HUDEP-2 (cell line): Measurements from ENCODE around the gene PKNOX2.
A peak's percentile ranks its signal among the peaks of the same experiment; 100 is the strongest.

ENCODE experiments used
- DNase-seq, 76 experiments: peaks; one replicate each; lab custom pipeline; 2025; ENCODE audit not compliant: unreplicated experiment in 76 of 76; lab: John Stamatoyannopoulos, UW

Gene PKNOX2

DNA sequence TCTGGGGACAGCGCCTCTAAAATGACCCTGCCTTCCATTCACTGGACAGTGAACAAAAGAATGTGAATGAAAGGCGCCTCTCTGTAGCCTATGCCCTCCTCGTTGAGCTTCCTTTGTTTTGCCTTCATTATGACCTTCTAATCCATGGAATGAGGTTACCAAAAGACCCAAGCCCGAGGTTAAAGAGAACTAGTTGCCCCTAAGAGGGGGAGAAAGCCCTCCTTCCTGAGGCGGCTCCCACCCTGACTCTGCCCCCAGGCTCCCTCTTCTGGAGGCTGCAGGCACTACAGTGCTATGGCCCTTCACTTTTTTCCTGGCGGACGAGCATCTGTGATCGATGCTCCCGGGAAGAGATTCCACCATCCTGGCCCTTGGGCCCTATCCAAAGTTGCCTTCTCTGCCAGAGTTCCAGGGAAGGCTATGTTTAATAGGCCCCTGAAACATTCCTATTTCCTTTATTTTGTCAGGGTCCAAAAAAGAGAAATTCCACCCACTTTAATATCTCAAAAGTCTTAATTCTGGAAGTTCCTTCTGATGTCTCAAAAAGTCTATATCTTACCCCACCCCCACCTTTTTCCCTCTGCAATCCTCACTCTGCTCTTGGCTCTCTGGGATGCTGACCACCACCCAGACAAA is 184.2 kb downstream of the PKNOX2 start:
- DNase-seq, result peak in 26 of 76 experiments; percentile 2 to 33 (median 12)

DNA sequence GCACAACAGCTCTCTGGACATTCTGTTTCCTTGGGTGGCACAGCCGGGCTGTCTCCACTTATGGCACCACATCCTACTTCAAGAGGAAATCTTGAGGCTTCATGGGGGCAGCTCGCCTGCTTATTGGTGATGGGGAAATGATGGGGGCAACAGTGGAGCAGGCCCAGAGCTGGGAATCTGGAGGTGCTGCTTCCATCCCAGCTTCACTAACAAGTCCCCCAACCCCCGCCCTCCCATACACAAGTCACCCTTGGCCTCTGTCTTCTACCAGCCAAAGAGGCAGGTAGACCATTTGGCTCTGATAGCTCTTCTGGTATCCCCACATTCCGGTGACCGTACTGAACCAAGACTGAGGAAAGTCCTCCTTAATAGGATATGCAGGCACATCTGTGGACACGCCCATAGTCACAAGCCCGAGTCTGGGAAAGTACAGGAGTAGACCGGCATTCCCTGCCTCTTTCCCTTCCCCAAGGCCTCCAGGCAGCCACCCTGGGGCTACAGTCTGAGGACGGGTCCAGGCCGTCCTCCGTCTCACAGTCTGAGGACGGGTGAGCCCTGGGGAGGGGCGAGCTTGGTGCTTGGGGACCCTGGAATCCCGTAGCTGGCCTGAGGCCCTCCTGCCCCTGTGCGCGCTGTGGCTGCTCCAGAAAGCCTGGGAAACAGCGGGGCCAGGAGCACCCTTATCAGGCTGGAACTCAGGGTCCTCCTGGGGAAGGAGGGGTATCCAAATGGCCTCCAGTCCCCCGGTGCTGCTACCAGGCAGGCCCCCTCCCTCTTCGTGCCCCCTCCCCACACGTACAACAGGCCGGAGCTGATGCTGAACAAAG is 185.9 kb downstream of the PKNOX2 start:
- DNase-seq, result no peak

DNA sequence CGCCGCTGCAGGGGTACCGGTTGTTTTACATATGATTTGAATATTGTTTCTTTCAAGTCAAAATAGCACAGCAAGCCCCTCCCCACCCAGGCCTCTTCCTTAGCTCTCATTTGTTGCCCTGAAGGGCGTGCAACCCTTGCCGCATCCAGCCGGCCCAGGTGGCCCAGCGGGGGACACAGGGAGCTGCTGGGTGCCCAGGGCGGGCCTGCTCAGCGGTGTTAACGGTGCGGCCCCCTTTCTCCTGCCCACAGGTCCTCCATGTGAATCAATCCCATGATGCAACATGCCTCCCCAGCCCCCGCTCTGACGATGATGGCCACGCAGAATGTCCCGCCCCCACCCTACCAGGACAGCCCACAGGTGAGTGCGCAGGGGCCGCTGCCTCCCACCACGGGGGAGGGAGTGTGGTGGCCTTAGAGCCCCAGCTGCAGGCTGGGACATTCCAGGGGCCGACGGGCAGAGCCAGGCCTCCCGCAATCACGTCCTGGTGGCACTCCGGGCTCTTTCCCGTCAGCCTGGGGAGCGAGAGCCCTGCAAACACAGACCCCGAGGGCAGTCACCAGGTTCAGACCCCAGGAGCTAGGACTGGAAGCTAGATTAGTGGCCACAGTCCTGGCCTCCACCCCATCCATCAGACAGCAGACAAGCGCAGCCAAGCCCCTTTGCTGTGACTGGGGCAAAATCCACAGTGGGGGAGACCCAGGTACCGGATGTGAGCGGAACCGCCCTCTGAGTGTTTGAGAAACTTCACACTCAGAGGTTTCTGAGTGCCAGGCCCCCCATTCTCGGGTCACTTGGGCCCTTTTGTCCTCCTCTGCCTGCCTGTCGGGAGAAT is 186.7 kb downstream of the PKNOX2 start:
- DNase-seq, result no peak

DNA sequence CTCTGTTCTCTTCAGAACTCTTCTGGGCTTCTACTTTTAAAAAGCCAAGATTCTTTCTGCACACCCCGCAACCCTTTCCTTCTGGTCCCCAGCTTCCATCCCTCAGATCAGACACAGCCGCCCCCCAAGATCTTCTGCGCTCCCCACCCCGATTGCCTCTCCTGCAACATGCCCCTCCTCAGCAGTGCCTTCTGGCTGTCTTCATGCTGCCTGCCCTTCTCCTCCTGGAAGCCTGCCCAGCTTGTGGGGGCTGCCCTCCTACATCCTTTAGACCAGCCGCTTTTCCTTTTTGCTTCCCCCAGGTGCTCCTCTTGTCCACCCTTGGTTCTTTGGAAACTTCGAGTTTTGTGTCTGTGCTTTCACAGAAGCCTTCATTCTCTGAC is 187.3 kb downstream of the PKNOX2 start:
- no peak for DNase-seq

DNA sequence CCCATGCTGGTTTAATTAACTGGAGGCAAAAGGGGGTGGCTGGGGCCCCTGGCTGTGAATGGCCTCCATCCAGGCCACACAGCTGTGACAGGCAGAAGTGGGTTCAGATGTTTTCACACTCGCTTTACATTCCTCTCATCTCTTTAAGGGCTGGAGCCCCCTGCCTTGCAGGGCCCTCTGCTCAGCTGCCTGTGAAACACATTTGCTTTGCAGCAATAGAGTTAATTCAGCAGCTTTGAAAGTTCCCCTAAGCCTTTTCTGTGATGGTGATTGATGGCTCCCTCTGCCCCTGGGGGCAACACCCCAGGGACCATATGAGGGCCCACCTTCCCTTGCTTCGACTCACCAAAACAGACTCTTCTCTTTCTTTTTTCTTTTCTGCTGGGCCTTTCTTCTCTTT is 192.2 kb downstream of the PKNOX2 start:
- DNase-seq, result no peak

DNA sequence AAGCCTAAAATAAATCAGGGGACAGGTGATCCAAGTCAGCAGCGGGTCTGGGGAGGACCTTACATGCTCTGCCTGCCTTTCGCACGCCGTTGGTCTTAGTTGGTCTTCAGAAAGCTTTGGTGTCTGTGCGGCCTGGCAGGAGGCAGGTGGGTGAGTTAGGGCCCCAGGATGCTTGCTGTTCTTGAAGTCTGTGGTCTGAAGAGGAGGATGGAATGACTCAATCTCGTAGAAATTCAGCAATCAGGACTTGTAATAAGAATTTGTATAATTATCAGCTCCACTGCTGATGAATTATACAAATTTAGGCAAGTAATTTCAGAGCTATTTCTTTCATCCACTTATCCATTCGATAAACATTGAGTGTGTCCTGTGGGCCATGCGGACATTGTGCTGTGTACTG is 193.0 kb downstream of the PKNOX2 start:
- no peak for DNase-seq

DNA sequence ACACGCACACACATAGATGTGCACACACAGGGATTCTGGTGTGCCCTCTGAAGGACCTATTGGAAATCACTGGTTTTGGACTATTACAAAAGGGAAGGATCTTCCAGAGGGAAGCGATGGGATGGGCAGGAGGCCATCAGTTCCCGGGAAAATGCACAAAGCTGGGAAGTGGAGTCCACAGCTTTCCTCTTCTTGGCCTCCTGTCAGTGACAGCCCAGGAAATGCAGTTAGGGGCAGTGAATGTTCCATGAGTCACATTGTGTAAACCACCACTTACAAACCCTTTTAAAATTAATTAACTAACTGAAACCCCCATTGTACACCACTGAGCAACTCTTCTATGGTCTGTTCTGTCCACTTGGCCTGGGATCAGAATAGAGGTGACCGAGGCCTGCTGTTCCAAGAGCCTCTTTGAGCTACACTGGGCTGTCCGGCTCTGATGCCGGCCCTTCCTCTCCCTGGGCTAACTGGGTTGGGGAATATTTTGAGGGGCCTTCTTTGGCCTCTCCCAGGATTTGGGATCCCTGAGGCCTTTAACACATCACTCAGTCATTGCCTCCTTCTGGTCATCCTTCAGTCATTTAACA is 193.8 kb downstream of the PKNOX2 start:
- no peak for DNase-seq

DNA sequence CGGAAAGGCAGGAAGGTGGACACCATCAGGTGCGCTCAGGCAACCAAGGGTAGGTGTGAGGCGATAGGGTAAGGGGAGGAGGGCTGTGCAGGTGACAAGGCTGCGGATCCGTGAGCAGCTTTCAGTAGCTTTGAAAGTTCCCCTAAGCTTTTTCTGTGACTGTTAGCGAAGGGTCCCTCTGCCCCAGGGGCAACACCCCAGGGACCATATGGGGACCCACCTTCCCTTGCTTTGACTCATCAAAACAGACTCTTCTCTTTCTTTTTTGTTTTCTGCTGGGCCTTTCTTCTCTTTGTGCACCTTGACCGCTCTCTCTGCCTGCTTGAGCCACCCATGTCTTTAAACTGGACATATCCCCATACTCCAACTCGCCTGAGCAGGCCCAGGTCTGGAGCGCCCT is 194.6 kb downstream of the PKNOX2 start:
- no peak for DNase-seq

DNA sequence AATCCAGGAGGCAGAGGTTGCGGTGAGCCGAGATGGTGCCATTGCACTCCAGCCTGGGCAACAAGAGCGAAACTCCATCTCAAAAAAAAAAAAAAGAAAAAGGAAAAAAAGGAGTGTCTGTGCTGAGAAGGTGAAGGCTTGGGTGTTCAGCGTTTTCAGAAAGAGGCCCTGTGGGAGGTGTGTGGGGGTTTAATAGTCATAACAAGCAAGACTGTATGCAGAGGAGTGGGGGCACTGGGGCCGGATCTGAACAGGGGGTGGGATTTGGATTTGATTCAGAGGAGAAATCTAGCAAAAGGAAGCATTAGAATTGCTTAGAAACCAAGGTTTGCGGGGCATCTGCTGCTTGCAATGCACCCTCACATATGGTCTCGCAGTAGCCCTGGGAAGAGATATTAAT is 195.5 kb downstream of the PKNOX2 start:
- DNase-seq, result no peak

DNA sequence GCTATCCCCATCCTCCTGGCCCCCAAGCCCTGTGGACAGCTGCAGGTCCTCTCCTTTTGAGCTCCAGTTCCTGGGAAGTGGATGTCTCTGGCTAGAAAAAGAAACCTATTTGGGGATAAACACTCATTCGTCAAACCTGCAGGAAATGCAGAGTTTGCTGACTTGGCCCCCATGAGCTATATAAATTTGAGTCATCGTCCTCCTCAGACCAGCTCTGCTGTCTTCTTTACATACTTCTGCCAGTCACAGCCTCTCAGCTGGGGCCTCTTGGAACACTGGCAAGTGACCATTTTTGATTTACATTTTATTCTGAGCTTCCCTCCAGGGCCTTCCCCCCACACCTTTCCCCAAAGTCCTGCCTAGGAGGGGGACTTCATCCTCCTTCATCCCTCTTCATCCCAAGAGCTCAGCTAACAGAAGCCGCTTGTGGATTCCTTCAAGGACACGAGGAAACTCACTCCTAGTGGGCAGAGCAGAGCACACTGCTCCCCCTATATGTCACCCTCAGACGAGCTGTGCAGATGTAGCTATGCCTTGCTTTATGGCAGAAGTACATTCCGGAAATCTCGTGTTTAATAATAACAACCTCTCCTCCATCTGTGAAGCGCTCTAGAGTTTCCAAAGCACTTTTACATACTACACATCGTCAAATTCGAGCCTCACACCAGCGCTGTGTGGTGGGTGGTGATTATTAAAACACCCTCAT is 199.7 kb downstream of the PKNOX2 start:
- DNase-seq, result no peak

DNA sequence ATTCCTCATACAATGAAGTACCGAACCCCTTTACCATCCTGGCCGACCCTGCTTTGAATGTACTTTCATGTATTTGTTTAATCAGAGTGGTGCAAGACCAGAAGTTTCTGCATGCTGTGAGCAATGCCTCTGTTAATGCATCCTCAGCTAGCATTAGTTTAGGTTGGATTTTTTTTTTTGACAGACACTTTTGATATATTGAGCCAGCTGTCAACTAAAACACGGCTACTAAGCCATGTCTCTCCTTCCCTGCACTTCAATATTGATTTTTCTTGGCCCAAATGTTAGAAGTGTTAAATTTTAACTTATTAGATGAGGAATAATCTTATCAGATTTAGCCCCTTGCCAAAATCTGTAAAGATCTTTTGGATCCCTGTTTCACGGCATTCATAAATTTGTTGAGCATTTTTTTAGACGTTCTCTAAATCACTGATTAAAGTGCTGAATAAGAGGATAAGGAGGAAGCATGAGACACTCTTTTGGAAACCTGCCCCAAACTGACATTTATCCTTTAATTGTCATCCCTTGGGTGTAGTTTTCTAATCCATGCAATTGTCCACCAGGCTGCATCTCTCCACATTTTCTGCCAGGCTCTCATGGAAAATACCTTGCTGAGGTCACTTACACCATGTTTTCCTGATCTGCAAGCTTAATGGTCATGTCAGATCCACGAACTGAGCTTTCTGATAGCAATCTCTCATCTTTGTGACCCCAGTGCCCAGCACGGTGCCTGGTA is 200.8 kb downstream of the PKNOX2 start:
- no peak for DNase-seq

DNA sequence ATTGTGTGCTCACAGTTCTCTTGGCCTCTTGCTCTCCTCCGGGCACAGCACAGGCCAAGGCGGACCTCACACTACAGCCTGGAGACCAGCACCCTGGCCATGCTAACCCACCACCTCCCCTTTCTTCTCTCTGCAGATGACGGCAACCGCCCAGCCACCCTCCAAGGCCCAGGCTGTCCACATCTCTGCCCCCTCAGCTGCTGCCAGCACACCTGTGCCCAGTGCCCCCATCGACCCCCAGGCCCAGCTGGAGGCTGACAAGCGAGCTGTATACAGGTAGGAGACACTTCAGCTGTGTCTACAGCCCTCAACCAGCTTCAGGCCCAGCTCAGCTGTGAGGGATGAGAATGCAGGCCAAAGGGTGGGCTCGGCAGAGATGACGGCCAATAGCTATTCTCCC is 203.2 kb downstream of the PKNOX2 start:
- DNase-seq, result no peak

DNA sequence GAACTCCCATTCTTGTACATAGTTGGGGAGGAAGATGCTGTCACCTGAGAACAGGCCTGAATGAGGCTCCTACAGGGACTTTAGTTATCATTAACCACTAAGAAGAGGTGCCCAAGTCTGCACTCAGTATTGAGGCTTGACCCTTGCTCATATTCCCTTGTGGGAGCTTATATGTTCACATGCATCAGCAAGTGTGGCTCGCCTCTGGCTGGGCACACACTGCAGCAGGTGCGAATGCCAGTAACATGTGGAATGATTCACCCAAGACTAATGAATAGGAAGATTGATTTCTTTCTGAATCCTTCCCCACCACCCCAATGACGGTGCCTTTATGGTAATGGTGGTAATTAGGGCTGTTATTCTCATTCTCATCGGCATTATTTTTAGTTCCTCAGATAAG is 204.2 kb downstream of the PKNOX2 start:
- DNase-seq, result no peak

DNA sequence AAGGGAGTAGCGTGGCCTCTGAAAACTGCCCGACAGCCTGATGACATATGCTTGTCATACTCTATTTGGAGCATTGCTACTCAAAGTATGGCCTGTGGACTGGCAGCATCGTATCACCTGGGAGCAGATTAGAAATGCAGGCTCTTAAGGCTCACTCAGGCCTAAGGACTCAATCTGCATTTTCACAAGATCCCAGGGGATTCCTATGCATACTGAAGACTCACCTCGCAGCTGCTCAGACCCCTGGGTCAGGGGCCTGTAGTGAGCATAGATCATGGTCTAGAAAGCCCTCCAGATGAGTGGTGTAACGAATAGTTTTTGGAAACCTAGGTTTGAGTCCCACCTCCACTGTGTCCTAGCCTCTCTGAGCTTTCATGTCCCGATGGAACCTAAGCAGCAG is 205.3 kb downstream of the PKNOX2 start:
- DNase-seq, result no peak

DNA sequence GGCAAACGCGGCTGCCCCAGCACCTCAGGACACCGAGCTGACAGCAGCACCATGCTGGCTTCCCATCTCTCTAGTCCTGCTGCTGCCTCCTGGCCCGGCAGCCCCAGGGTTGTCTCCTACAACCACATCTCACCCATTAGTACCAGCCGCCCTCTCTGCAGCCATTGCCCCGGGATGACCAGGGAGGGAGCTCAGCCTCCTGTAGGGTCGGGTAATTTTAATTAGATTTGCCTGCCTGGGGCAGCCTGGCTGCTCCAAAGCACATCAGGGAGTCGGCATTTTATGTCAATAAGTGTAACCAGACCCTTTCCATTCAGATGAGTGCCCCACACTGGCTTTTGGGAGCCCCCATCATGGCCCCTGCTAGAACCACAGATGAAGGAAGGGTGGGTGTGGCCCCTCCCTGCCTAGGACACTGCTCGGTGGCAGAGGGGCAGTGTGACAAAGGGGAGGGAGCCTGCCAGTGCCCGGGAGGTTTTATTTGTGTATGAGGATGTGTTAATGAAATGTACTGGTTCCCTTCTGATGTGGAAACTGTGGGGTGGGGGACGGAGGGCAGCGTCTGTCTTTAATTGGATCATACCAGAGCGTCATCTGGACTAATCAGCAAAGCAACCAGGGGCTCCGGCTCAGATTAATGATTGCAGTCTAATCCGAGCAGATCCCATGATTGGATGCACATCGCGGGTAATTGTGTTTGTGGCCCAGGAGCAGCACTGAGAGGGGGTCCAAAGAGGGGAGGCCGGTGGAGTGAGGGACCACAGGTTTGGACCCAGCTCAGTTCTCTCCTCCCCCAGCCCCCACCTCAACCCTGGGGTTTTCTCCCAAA is 206.2 kb downstream of the PKNOX2 start:
- no peak for DNase-seq

DNA sequence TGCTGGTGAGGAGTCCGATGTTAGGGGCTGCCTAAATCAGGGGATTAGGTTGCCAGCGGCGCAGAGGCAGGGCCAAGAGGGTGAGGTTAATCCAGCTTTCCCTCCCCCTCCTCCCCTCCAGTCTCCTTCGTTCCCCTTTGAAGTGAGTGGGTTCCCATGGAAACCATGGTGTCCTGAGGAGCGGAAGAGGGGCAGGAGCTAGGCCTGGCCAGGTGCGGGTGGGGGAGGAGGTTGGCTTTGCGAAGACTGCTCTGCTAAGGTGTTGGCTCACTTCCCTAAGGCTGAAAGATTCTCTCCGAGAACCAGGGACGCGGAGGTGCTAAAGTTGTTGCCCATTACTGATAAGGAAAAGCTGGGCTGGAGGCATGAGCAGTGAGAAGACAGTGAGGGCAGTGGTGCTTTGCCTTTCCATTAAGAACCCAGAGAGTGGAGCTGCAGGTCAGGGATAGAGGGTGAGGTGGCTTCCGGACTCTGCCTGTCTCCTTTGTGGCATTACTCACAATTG is 206.9 kb downstream of the PKNOX2 start:
- no peak for DNase-seq

DNA sequence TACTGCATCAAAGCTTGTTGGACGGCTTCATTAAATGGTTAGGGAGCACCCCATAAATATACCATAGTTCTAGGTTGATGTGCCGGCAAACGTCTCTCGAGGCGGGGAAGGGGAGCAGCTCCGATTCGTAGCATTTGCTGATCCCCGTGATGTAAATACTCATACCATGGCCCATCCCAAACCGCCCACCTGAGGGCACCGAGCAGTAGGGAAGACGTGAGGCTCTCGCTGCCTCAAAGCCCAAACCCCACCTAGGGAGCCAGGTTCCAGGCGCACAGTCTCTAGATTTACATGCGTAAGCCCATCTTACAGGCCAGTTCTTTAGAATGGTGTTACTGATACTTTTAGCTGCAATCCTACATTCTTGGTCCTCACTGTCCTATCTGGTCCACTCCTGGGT is 207.5 kb downstream of the PKNOX2 start:
- DNase-seq, result no peak

DNA sequence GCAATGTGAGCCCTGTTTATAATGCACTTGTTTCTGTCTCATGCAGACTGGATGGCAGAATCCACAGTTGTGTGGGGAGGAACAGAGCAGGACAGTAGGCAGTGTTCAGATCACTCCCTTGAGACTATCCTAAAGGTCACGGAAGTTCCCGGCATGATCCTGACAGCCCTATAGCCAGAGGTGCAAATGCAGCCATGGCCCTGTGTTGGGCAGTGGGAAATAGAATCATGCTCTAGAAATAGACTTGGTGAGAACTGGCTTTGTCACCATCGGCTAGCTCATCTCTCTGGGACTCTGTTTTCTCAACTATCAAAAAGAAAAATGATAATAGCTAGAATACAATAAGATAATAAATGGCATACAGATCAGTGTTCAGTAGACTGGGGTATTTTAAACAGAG is 208.4 kb downstream of the PKNOX2 start:
- no peak for DNase-seq
